HepG2 (cell line): Measurements from ENCODE around the gene UBE3B. TPM values are rescaled to one million over a fixed set of nuclear protein-coding genes. Genes with fewer than 3 reads are reported as not detected.

Experiments
- ATAC-seq: fragments of 200-7000 bp; cut with Tn5 transposase; 3 replicates; pipeline ENCODE4 v1.9.1; 2020; ENCODE audit warnings: mild to moderate bottlenecking, moderate library complexity
- BruUV-seq: library from RNA; stranded (reverse); fragments of 400-500 nt; replicated peaks from 2 replicates; lab custom pipeline; 2021; lab: Mats Ljungman, UMichigan
- CTCF ChIA-PET: fragments of 300-600 bp; formaldehyde crosslinking; extraction: SDS; loops from one replicate; lab custom pipeline; 2021; ENCODE audit warnings: low total read pairs, inconsistent platforms, low intra/inter-chr PET ratio; lab: Yijun Ruan, JAX
- POLR2A ChIA-PET: fragments of 350-600 bp; sonication (Branson Sonifier 250); formaldehyde crosslinking; loops from one replicate; lab custom pipeline; 2020; ENCODE audit warnings: antibody characterized with exemption, inconsistent platforms; lab: Yijun Ruan, JAX
- DNase-seq: peaks from one replicate; pipeline ENCODE4 v3.0.0-alpha.2; 2015; ENCODE audit warnings: low spot score
- FAIRE-seq: peaks from 3 replicates; lab custom pipeline; 2011; peaks lifted over from hg19 to GRCh38; lab: Jason Lieb, UNC
- H2AFZ ChIP-seq: one replicate; pipeline ENCODE4 v1.6.1; 2011; ENCODE audit warnings: low read length, inconsistent platforms
- H3K27ac ChIP-seq: fragments of 300-600 bp; 3 replicates; pipeline ENCODE4 v1.8.0; 2011; ENCODE audit warnings: mixed run types, mild to moderate bottlenecking, mixed read lengths, low read length, inconsistent platforms; ENCODE audit not compliant: insufficient read depth; ENCODE audit errors: extremely low read length
- H3K27me3 ChIP-seq, 2 experiments: fragments of 200-600 bp in 1 of 2; 2 replicates in 1 of 2; 3 replicates in 1 of 2; pipeline versions ENCODE4 v1.6.0 to v1.8.0; 2011; ENCODE audit warnings: low read length in 2 of 2, mild to moderate bottlenecking in 2 of 2, moderate library complexity in 2 of 2, inconsistent platforms in 1 of 2; ENCODE audit not compliant: insufficient read depth in 2 of 2, control insufficient read depth in 1 of 2
- H3K36me3 ChIP-seq, 2 experiments: fragments of 200-600 bp in 1 of 2; replicated peaks in 1 of 2; 2 replicates in 1 of 2; 3 replicates in 1 of 2; pipeline versions ENCODE4 v1.5.1 to v1.8.0; 2011; ENCODE audit warnings: low read length in 2 of 2, inconsistent platforms in 1 of 2; ENCODE audit not compliant: insufficient read depth in 2 of 2, control insufficient read depth in 1 of 2
- H3K4me1 ChIP-seq: 2 replicates; pipeline ENCODE4 v1.5.1; 2012; ENCODE audit warnings: low read length, inconsistent platforms; ENCODE audit not compliant: insufficient read depth
- H3K4me2 ChIP-seq: 2 replicates; pipeline ENCODE4 v1.6.0; 2011; ENCODE audit warnings: low read depth, low read length, inconsistent platforms
- H3K4me3 ChIP-seq, 3 experiments: fragments of 200-600 bp in 1 of 3; sonication (generic), shearing (Covaris generic) in 1 of 3; replicated peaks in 1 of 3; 2 replicates each; pipeline ENCODE4 v1.5.1; 2011 to 2016; ENCODE audit warnings: low read length in 3 of 3, inconsistent platforms in 2 of 3, low read depth in 2 of 3, mild to moderate bottlenecking in 2 of 3, control low read depth in 1 of 3, mixed read lengths in 1 of 3; ENCODE audit not compliant: insufficient read depth in 1 of 3
- H3K79me2 ChIP-seq: one replicate; pipeline ENCODE4 v1.6.1; 2011; ENCODE audit warnings: low read length, inconsistent platforms; ENCODE audit not compliant: insufficient read depth
- H3K9ac ChIP-seq: 2 replicates; pipeline ENCODE4 v1.6.0; 2011; ENCODE audit warnings: mild to moderate bottlenecking, low read depth, low read length, inconsistent platforms; ENCODE audit not compliant: insufficient read depth
- H3K9me3 ChIP-seq: 2 replicates; pipeline ENCODE4 v1.5.1; 2012; ENCODE audit warnings: mild to moderate bottlenecking, low read length
- H4K20me1 ChIP-seq: 2 replicates; pipeline ENCODE4 v1.6.0; 2011; ENCODE audit warnings: inconsistent platforms, mild to moderate bottlenecking, low read length, moderate library complexity; ENCODE audit not compliant: insufficient read depth
- HNF4A ChIP-seq: sonication (generic); formaldehyde crosslinking; IDR thresholded peaks from 2 replicates; pipeline ENCODE4 v1.4.0; 2020; ENCODE audit warnings: missing genetic modification reagents
- PATZ1 ChIP-seq: sonication (generic); formaldehyde crosslinking; IDR thresholded peaks from 2 replicates; pipeline ENCODE4 v1.4.0; 2020; ENCODE audit warnings: missing genetic modification reagents
- TFAP4 ChIP-seq: sonication (generic); IDR thresholded peaks from 2 replicates; pipeline ENCODE4 v1.6.1; 2016; ENCODE audit warnings: low read depth, borderline replicate concordance
- ZNF251 ChIP-seq: sonication (generic); formaldehyde crosslinking; IDR thresholded peaks from 2 replicates; pipeline ENCODE4 v1.9.0; 2021; ENCODE audit warnings: mild to moderate bottlenecking, missing genetic modification reagents
- WGBS: methylation state at CpG from one replicate; pipeline ENCODE4 v1.1.6; 2017; ENCODE audit warnings: low lambda C conversion rate; 5-methylcytosine and 5-hydroxymethylcytosine counted together
- in situ Hi-C: cut with HindIII; loops from 2 replicates; pipeline ENCODE4 v1.10.0; 2017; ENCODE audit warnings: low pct_unique_long_range_greater_than_20kb; ENCODE audit not compliant: extremely low pct_ligation_motif_present
- intact Hi-C: fragments of 100-400 bp; cut with micrococcal nuclease; formaldehyde crosslinking; loops from one replicate; pipeline ENCODE4 v1.10.0; 2022; ENCODE audit not compliant: unreplicated experiment
- polyA plus RNA-seq, 8 experiments: library from polyadenylated mRNA; depleted of rRNA in 3 of 8; stranded (reverse) in 7 of 8; unstranded in 1 of 8; fragments of >200 nt; fragmentation: Illumina TruSeq in 4 of 8; extraction: Trizol in 4 of 8; gene quantifications; 2 replicates each; pipeline versions ENCODE4 v1.2.1 to v1.2.3, GENCODE V29; 2011 to 2016; ENCODE audit warnings: low read depth in 4 of 8, missing spikeins in 1 of 8, mixed read lengths in 1 of 8; ENCODE audit not compliant: insufficient read depth in 1 of 8
- total RNA-seq, 5 experiments: library from RNA; depleted of rRNA; stranded (reverse); fragments of >200 nt; fragmentation: Illumina TruSeq; extraction: Trizol; gene quantifications; 2 replicates each; pipeline ENCODE4 v1.2.3, GENCODE V29; 2016; ENCODE audit warnings: low read depth in 1 of 5

UBE3B gene
- total and polyA plus RNA-seq, 2 of the 13 experiments (the other 11 are each of a cell fraction or from before 2014, with no cell fraction given) = 22.7 to 25.3 TPM

GRCh38 chr12:109448272-109448671, 29.2 kb upstream of the UBE3B start:
- no peak for DNase-seq
- Histone ChIP-seq H3K27me3 (no peaks in the 10 kb centered on the region), H3K9ac (no peak overlapping the region), H3K4me1 (peaks cover 32% of the 10 kb centered on the region), H3K79me2 (no peaks in the 10 kb centered on the region), H3K4me3 (no peak overlapping the region), H3K4me2 (no peak overlapping the region), H3K27ac (no peak overlapping the region), H3K9me3 (no peaks in the 10 kb centered on the region), H2AFZ (no peak overlapping the region), H4K20me1 (no peaks in the 10 kb centered on the region), H3K36me3 (peaks cover 11 to 38% of the 10 kb centered on the region in 2 experiments)
- no peak for FAIRE-seq
- ChIA-PET POLR2A (interaction anchor here (1.3 kb wide), 1 partner anchor 14 kb away, joined by 4 read pairs; no protein-coding TSS in a partner anchor), CTCF (no interaction called here)
- no TSS peak for BruUV-seq
- in situ Hi-C loops (no loop called here), intact Hi-C loops (no loop called here)
- no peak for ATAC-seq
- TF ChIP-seq TFAP4 = peak; percentile 74; the same call in 1 of the 2 replicates
- TF ChIP-seq ZNF251 (CRISPR knock-in tag) = no peak
- no peak for TF ChIP-seq PATZ1 (CRISPR knock-in tag)
- TF ChIP-seq HNF4A = 0 out of 2 replicates have a peak, but pooled peaks have one; percentile 4
- WGBS = 58% methylated on average over 5 of the region's 5 CpGs
